Motor neuron (in vitro differentiated cells): ENCODE measurements around the gene TNF. TPM values are rescaled to one million over a fixed set of nuclear protein-coding genes. Genes with fewer than 3 reads are reported as not detected.

Experiments used
- ATAC-seq, 8 experiments: fragments of 200-7000 bp; cut with Tn5 transposase; replicated peaks in 6 of 8; 2 replicates each; pipeline ENCODE4 v1.8.0; 2021; ENCODE audit warnings: mild to moderate bottlenecking in 8 of 8, moderate library complexity in 8 of 8
- H3K27ac ChIP-seq, 2 donors: fragments of 250-450 bp; sonication (Bioruptor Pico); 2 replicates each; pipeline ENCODE4 v1.9.0; 2021; ENCODE audit warnings: antibody characterized with exemption in 2 of 2, mild to moderate bottlenecking in 2 of 2, moderate library complexity in 1 of 2
- H3K4me1 ChIP-seq, 2 donors: fragments of 250-450 bp; sonication (Bioruptor Pico); replicated peaks in 1 of 2; 2 replicates each; pipeline ENCODE4 v1.6.1; 2021; ENCODE audit warnings: antibody characterized with exemption in 2 of 2, mild to moderate bottlenecking in 2 of 2, moderate library complexity in 1 of 2
- H3K4me3 ChIP-seq, 5 donors: fragments of 250-450 bp; sonication (Bioruptor Pico); 2 replicates each; pipeline ENCODE4 v1.9.0; 2021; ENCODE audit warnings: antibody characterized with exemption in 5 of 5, mild to moderate bottlenecking in 5 of 5, moderate library complexity in 4 of 5
- WGBS, 10 experiments: fragments of 450-650 bp; shearing (Covaris generic); methylation state at CpG; one replicate each; pipeline ENCODE4 v1.0.0; 2022; 5-methylcytosine and 5-hydroxymethylcytosine counted together
- in situ Hi-C, 9 experiments: fragments of 400-800 bp; cut with MboI; loops; one replicate each; pipeline ENCODE4 v1.15.0; 2021; ENCODE audit warnings: low sequenced_read_pairs in 9 of 9, low pct_unique_long_range_greater_than_20kb in 2 of 9; ENCODE audit not compliant: unreplicated experiment in 9 of 9
- total RNA-seq, 8 experiments: library from RNA; unstranded; fragments of 300-600 nt; gene quantifications; 2 replicates each; pipeline versions ENCODE4 v1.2.3 to v1.2.4, GENCODE V29; 2022

Gene TNF
- total RNA-seq, 8 experiments from 2014 or later, result 0.17 to 3.9 (median 0.68) TPM; not detected in 4

DNA sequence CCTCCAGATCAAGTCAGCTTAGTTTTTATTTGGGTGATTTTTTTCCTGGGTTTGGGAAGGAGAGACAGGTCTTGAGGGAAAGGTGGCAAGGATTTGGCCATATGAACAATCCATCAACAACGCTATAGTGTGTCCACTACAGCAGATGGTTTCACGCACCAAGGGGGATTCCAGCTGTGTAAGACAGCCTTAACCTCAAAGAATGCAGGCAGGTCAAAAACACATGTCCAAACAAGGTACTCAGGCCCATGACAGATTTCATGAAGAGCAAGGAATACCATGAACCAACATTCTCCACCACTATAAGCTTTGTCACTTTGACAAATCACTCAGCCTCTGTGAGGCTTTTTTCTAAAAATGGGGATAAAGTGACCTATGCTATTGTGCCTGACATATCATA lies 41.6 kb downstream of the TNF start:
- Histone ChIP-seq H3K4me1 (no peaks in the 10 kb centered on the region), H3K27ac (no peak overlapping the region), H3K4me3 (no peak overlapping the region)
- in situ Hi-C loops, result no loop called here
- ATAC-seq, result no peak
- 55 to 100% (median 67%) methylated on average over 1 to 2 of the region's 2 CpGs; no CpG with 5 or more reads in 5 of the 10 experiments for WGBS, 10 experiments

GRCh38 chr6:31619805-31620585 lies 44.6 kb downstream of the TNF start:
- Histone ChIP-seq H3K4me3 (peak overlapping the region; percentile 58 to 91 (median 85)), H3K4me1 (peaks cover 7 to 9% of the 10 kb centered on the region in 2 donors), H3K27ac (peak overlapping the region; percentile 97 to 98)
- 0 to 20% (median 1%) methylated on average over 2 to 22 of the region's 50 CpGs; no CpG with 5 or more reads in 1 of the 10 experiments for WGBS, 10 experiments
- in situ Hi-C loops, result no loop called here
- ATAC-seq, result peak; percentile 82 to 91 (median 90)

- WGBS, 10 experiments, result 0% methylated on average over 3 to 4 of the region's 67 CpGs; no CpG with 5 or more reads in 6 of the 10 experiments
Observed at GRCh38 chr6:31620586-31621319, 45.4 kb downstream of the TNF start, which contains the start of gene PRRC2A. Gene PRRC2A (plus strand): TSS chr6:31620715. CDS start chr6:31622790, 2,075 bp downstream.

GRCh38 chr6:31621320-31621939 lies 46.1 kb downstream of the TNF start:
- H3K4me3 ChIP-seq, result peak overlapping the region; percentile 58 to 91 (median 85)
- peaks cover 7 to 9% of the 10 kb centered on the region in 2 donors for H3K4me1 ChIP-seq
- in situ Hi-C loops, result no loop called here
- peak overlapping the region; percentile 91 to 96 for H3K27ac ChIP-seq
- no peak for ATAC-seq
- 0 to 3% (median 1%) methylated on average over 6 to 14 of the region's 15 CpGs for WGBS, 10 experiments

More at GRCh38 chr6:31620586-31621319, 45.4 kb downstream of the TNF start, which contains the start of gene PRRC2A:
- Histone ChIP-seq H3K4me1 (peaks cover 7 to 9% of the 10 kb centered on the region in 2 donors), H3K27ac (peak within 1 kb of the TSS; percentile 97 to 98), H3K4me3 (peak within 1 kb of the TSS; percentile 58 to 91 (median 85))
- ATAC-seq, result peak; percentile 16 to 75 (median 70)
- in situ Hi-C loops, result no loop called here

DNA sequence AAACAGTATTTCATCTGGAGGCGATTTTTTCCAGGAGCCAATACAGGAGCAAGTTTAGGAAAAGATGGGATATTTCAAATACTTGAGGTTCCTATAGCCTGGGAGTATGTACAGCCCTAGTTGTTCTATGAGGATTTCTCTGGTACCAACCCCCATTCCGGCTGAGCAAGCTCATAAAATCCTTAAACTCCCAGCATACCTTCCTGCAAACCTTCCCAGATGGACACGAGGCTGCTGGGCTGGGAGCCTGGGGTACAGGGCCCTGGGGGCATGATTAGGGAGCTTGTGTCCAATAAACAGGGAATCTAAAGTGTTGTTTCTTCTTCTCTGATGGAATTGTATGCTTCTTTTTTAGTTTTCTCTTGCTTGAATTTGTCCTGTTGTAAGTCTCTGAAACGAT lies 46.6 kb downstream of the TNF start:
- in situ Hi-C loops, result no loop called here
- no peak for ATAC-seq
- 0 to 9% (median 0%) methylated on average over 1 to 4 of the region's 4 CpGs; no CpG with 5 or more reads in 2 of the 10 experiments for WGBS, 10 experiments
- Histone ChIP-seq H3K27ac (peak overlapping the region in 1 of 2 donors; percentile 96), H3K4me1 (peaks cover 7 to 9% of the 10 kb centered on the region in 2 donors), H3K4me3 (peak overlapping the region; percentile 58 to 91 (median 85))

DNA sequence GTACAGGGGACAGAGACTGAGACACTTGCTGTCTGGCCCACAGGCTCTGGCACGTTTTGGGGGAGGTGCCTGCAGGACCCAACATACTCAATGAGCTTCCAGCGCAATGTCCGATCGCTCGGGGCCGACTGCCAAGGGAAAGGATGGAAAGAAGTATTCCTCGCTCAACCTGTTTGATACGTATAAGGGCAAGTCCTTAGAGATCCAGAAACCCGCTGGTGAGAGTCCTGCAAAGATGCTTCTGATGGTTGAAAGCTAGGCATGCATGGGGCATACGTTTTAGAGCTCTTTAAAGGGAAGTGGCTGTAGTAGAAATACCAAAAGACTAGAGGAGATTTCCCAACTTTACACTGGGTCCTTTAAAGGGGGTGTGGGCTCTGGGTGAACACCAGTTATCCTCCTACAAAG lies 47.3 kb downstream of the TNF start:
- Histone ChIP-seq H3K4me1 (peaks cover 7 to 9% of the 10 kb centered on the region in 2 donors), H3K4me3 (peak overlapping the region in 4 of 5 donors; percentile 82 to 91 (median 88)), H3K27ac (no peak overlapping the region)
- ATAC-seq, result no peak
- in situ Hi-C loops, result no loop called here
- 45 to 100% (median 75%) methylated on average over 2 to 10 of the region's 10 CpGs; no CpG with 5 or more reads in 1 of the 10 experiments for WGBS, 10 experiments

- no peak for ATAC-seq
- in situ Hi-C loops, result no loop called here
- Histone ChIP-seq H3K4me1 (peaks cover 7 to 9% of the 10 kb centered on the region in 2 donors), H3K4me3 (no peak overlapping the region), H3K27ac (no peak overlapping the region)
- WGBS, 10 experiments, result 40 to 100% (median 98%) methylated on average over 1 to 10 of the region's 10 CpGs; no CpG with 5 or more reads in 6 of the 10 experiments
Observed at GRCh38 chr6:31624070-31624469, 48.7 kb downstream of the TNF start.

- peaks cover 7 to 9% of the 10 kb centered on the region in 2 donors for H3K4me1 ChIP-seq
- no peak overlapping the region for H3K27ac ChIP-seq
- in situ Hi-C loops, result no loop called here
- WGBS, 10 experiments, result 71 to 100% (median 94%) methylated on average over 1 to 7 of the region's 10 CpGs; no CpG with 5 or more reads in 6 of the 10 experiments
- H3K4me3 ChIP-seq, result no peak overlapping the region
- ATAC-seq, result no peak
Observed at GRCh38 chr6:31626952-31627351, 51.6 kb downstream of the TNF start.

- Histone ChIP-seq H3K4me3 (no peak overlapping the region), H3K27ac (no peak overlapping the region), H3K4me1 (peaks cover 1% of the 10 kb centered on the region in 2 donors)
- no peak for ATAC-seq
- in situ Hi-C loops, result no loop called here
- WGBS, 10 experiments, result 50 to 100% (median 95%) methylated on average over 1 to 14 of the region's 19 CpGs; no CpG with 5 or more reads in 5 of the 10 experiments
Observed at GRCh38 chr6:31627690-31628287, 52.4 kb downstream of the TNF start.

Other genes with a start within 250 kb of the TNF start
- gene HLA-B, start 218.4 kb upstream of the TNF start, total RNA-seq, result 1,000 to 10,000 TPM in 2 of 8 experiments, 100 to 1,000 TPM in 2, 10 to 100 TPM in 4; 32.0 to 4,986 (median 164) TPM
- gene MICA, start 172.0 kb upstream of the TNF start, total RNA-seq, result 10 to 100 TPM in 4 of 8 experiments, 1 to 10 TPM in 4; 4.1 to 64.5 (median 10.3) TPM
- 1 to 10 TPM in 5 of 8 experiments, under 1 TPM in 2, not detected in 1; 0.49 to 4.2 (median 1.9) TPM for gene MICB, start 77.4 kb upstream of the TNF start, total RNA-seq
- gene MCCD1, start 46.6 kb upstream of the TNF start, total RNA-seq, result 1 to 10 TPM in 2 of 8 experiments, under 1 TPM in 5, not detected in 1; 0.38 to 1.9 (median 0.75) TPM
- gene DDX39B, start 33.6 kb upstream of the TNF start, total RNA-seq, result 100 to 1,000 TPM; 238 to 564 (median 386) TPM
- gene ATP6V1G2, start 29.0 kb upstream of the TNF start, total RNA-seq, result 100 to 1,000 TPM in 2 of 8 experiments, 10 to 100 TPM in 3, 1 to 10 TPM in 2, under 1 TPM in 1; 0.25 to 110 (median 48.1) TPM
- 10 to 100 TPM; 24.2 to 44.5 (median 31.6) TPM for gene NFKBIL1, start 28.0 kb upstream of the TNF start, total RNA-seq
- under 1 TPM in 6 of 8 experiments, not detected in 2; 0.11 to 0.76 (median 0.41) TPM for gene LTA, start 3.3 kb upstream of the TNF start, total RNA-seq
- gene LTB, start 6.9 kb downstream of the TNF start, total RNA-seq, result 1 to 10 TPM in 2 of 8 experiments, under 1 TPM in 5, not detected in 1; 0.18 to 1.9 (median 0.81) TPM
- 1 to 10 TPM in 2 of 8 experiments, under 1 TPM in 5, not detected in 1; 0.21 to 2.6 (median 0.63) TPM for gene LST1, start 10.7 kb downstream of the TNF start, total RNA-seq
- gene NCR3, start 17.4 kb downstream of the TNF start, total RNA-seq, result under 1 TPM in 3 of 8 experiments, not detected in 5; 0.29 to 0.71 (median 0.31) TPM
- 1 to 10 TPM in 5 of 8 experiments, not detected in 3; 1.1 to 3.1 (median 2.0) TPM for gene AIF1, start 39.7 kb downstream of the TNF start, total RNA-seq
- gene PRRC2A, start 45.1 kb downstream of the TNF start, total RNA-seq, result 100 to 1,000 TPM in 4 of 8 experiments, 10 to 100 TPM in 4; 53.2 to 259 (median 92.0) TPM
- 100 to 1,000 TPM; 159 to 322 (median 247) TPM for gene BAG6, start 77.1 kb downstream of the TNF start, total RNA-seq
- gene APOM, start 80.3 kb downstream of the TNF start, total RNA-seq, result 1 to 10 TPM; 2.3 to 6.8 (median 5.3) TPM
- gene C6orf47, start 85.2 kb downstream of the TNF start, total RNA-seq, result 10 to 100 TPM; 10.8 to 24.6 (median 15.5) TPM
- 10 to 100 TPM; 15.2 to 27.2 (median 22.0) TPM for gene GPANK1, start 89.4 kb downstream of the TNF start, total RNA-seq
- 100 to 1,000 TPM; 112 to 225 (median 167) TPM for gene CSNK2B, start 90.5 kb downstream of the TNF start, total RNA-seq
- 10 to 100 TPM in 2 of 8 experiments, 1 to 10 TPM in 6; 3.0 to 20.9 (median 6.3) TPM for gene LY6G5B, start 94.4 kb downstream of the TNF start, total RNA-seq
- 1 to 10 TPM; 1.3 to 7.1 (median 2.8) TPM for gene LY6G5C, start 105.5 kb downstream of the TNF start, total RNA-seq
- gene ABHD16A, start 127.8 kb downstream of the TNF start, total RNA-seq, result 10 to 100 TPM; 43.8 to 69.0 (median 52.5) TPM
- not detected for gene LY6G6F, start 131.3 kb downstream of the TNF start, total RNA-seq
- not detected for gene LY6G6D, start 139.8 kb downstream of the TNF start, total RNA-seq
- 1 to 10 TPM in 1 of 8 experiments, under 1 TPM in 4, not detected in 3; 0.16 to 1.6 (median 0.41) TPM for gene LY6G6C, start 146.2 kb downstream of the TNF start, total RNA-seq
- 1 to 10 TPM in 2 of 8 experiments, under 1 TPM in 6; 0.18 to 1.8 (median 0.58) TPM for gene MPIG6B, start 147.8 kb downstream of the TNF start, total RNA-seq
- gene DDAH2, start 153.7 kb downstream of the TNF start, total RNA-seq, result 100 to 1,000 TPM in 5 of 8 experiments, 10 to 100 TPM in 3; 15.5 to 168 (median 120) TPM
- 100 to 1,000 TPM in 5 of 8 experiments, 10 to 100 TPM in 3; 73.5 to 627 (median 176) TPM for gene CLIC1, start 161.0 kb downstream of the TNF start, total RNA-seq
- 10 to 100 TPM in 5 of 8 experiments, 1 to 10 TPM in 3; 3.8 to 65.3 (median 11.3) TPM for gene MSH5, start 164.4 kb downstream of the TNF start, total RNA-seq
- 1 to 10 TPM in 7 of 8 experiments, under 1 TPM in 1; 0.87 to 8.0 (median 2.7) TPM for gene SAPCD1, start 187.1 kb downstream of the TNF start, total RNA-seq
- 1 to 10 TPM in 6 of 8 experiments, under 1 TPM in 2; 0.63 to 2.9 (median 1.4) TPM for gene VWA7, start 201.8 kb downstream of the TNF start, total RNA-seq
- gene VARS1, start 220.2 kb downstream of the TNF start, total RNA-seq, result 100 to 1,000 TPM in 2 of 8 experiments, 10 to 100 TPM in 6; 26.4 to 135 (median 52.7) TPM
- gene LSM2, start 231.4 kb downstream of the TNF start, total RNA-seq, result 10 to 100 TPM; 34.8 to 79.8 (median 47.1) TPM
- 1 to 10 TPM; 1.0 to 4.3 (median 3.1) TPM for gene HSPA1L, start 239.7 kb downstream of the TNF start, total RNA-seq
- gene HSPA1A, start 240.0 kb downstream of the TNF start, total RNA-seq, result 100 to 1,000 TPM in 2 of 8 experiments, 10 to 100 TPM in 6; 29.3 to 514 (median 92.4) TPM